HG03280 (cell line): Measurements from ENCODE around the gene ZNF333.
"Not testable (repeated sequence)": the region's sequence is repeated elsewhere in the genome, so short reads cannot be mapped to it uniquely, and the experiment has no call there.

Experiments
- ATAC-seq: cut with Tn5 transposase; IDR thresholded peaks from one replicate; pipeline ENCODE4 v1.9.1; 2021; ENCODE audit warnings: mild to moderate bottlenecking, moderate library complexity; ENCODE audit not compliant: unreplicated experiment

ZNF333 gene

DNA sequence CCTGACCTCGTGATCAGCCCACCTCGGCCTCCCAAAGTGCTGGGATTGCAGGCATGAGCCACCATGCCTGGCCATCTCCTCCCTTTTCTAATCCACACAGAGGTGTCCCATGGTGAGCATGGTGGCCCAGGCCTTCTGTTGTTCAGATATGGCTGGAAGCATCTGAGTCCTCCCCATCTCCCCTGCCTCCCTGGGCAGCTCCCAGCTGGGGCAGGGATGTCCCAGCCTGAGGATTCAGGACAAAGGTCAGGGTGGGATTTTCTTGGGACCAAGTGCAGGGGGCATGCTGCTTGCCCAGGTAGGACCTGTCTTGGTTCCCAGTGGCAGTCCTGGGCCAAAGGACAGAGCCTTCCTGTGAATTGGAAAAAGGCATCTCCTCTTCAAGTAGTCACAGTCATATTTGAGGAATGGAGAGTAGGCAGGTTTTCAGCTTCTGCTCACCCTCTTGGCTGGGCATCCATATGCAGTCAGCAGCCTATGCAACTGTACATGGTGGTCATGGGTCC is 77.7 kb downstream of the ZNF333 start:
- no peak for ATAC-seq

GRCh38 chr19:14768001-14768400 is 78.2 kb downstream of the ZNF333 start:
- ATAC-seq = no peak

DNA sequence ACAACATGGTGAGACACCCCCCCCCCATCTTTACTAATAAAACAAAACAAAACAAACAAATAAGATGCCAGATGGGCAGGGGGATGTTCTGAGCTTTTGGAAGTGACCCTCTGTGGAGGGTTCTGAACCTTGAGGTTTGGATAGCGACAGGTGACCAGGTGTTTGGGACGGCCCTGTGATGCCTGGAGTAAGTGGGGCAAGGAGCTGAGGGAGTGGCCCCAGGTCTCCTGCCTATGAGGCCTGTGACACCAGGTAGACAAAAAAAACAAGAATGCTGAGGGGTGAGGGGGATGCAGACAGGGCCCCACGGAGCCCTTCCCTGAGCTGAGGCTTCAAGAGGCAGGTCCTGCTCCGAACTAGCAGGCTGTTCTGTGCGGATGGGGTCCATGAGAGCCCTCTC is 79.4 kb downstream of the ZNF333 start:
- no peak for ATAC-seq

GRCh38 chr19:14770136-14770535 is 80.3 kb downstream of the ZNF333 start:
- ATAC-seq = no peak

GRCh38 chr19:14770944-14771839 is 81.3 kb downstream of the ZNF333 start:
- ATAC-seq = no peak

DNA sequence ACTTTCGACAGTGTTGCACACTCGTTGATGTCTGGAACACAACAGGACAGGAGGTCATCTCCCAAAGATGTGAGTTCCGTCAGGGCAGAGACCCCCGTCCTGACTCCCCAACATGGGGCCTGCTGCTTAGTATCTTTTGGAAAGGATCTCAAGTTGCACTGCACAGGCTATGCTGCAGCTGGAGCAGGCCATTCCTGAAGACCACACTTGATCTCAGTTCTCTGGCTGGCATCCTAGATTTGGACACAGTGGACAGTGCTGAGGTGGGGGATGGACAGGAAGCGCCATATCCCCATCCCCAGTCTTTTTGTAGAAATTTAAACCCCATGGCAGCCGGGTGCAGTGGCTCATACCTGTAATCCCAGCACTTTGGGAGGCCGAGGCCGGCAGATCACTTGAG is 82.6 kb downstream of the ZNF333 start:
- no peak for ATAC-seq

DNA sequence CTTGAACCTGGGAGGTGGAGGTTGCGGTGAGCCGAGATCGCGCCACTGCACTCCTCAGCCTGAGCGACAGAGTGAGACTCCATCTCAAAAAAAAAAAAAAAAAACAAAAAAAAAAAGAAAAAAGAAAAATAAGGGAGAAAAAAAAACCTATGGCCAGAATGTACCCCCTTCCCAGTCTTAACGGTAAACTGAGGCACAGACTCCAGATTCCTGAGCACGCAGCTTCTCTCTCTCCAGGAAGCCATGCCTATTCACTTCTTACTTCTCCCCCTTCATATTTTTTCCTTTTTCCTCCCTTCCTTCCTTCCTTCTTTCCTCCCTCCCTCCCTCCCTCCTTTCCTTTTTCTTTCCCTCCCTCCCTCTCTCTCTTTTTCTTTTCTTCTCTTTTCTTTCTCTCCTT is 83.1 kb downstream of the ZNF333 start:
- ATAC-seq = no peak

- not testable (repeated sequence) for ATAC-seq
Observed at GRCh38 chr19:14773722-14774121, 83.9 kb downstream of the ZNF333 start.

- ATAC-seq = no peak
Observed at GRCh38 chr19:14774373-14774772, 84.5 kb downstream of the ZNF333 start.

- ATAC-seq = not testable (repeated sequence)
Observed at GRCh38 chr19:14775326-14775725, 85.5 kb downstream of the ZNF333 start.

GRCh38 chr19:14775869-14776586 is 86.2 kb downstream of the ZNF333 start:
- no peak for ATAC-seq

DNA sequence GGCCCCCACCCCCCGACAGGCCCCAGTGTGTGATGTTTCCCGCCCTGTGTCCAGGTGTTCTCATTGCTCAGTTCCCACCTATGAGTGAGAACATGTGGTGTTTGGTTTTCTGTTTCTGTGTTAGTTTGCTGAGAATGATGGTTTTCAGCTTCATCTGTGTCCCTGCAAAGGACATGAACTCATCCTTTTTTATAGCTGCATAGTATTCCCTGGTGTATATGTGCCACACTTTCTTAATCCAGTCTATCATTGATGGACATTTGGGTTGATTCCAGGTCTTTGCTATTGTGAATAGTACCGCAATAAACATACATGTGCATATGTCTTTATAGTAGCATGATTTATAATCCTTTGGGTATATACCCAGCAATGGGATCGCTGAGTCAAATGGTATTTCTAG is 87.8 kb downstream of the ZNF333 start:
- not testable (repeated sequence) for ATAC-seq

DNA sequence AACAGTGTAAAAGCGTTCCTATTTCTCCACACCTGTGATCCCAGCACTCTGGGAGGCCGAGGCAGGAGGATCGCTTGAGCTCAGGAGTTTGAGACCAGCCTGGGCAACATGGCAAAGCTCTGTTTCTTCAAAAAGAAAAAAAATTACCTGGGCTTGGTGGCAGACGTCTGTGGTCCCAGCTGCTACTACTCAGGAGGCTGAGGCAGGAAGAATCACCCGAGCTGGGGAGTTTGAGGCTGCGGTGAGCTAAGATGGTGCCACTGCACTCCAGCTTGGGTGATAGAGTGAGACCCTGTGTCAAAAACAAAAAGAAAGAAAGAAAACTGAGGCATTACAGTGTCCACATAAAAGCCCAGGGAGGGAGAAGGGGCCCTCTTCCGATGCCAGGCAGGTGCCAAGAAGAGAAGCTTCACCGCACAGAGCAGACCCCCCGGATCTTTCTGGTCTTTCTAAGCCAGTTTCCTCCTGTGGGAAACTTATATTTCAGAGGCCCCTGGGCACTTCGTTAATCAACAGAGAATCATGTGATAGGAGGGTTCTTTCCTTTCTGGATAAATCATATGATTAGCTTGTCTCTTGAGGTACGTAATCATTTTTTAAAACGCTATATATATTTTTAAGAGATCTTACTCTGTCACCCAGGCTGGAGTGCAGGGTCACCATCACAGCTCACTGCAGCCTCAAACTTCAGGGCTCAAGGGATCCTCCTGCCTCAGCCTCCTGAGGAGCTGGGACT is 88.4 kb downstream of the ZNF333 start, which contains the start of gene ADGRE2:
Gene ADGRE2 (minus strand): TSS at position 451 of the 736 bp plus-strand sequence. CDS start 1,804 bp downstream, outside the sequence.
- ATAC-seq = not testable (repeated sequence)

DNA sequence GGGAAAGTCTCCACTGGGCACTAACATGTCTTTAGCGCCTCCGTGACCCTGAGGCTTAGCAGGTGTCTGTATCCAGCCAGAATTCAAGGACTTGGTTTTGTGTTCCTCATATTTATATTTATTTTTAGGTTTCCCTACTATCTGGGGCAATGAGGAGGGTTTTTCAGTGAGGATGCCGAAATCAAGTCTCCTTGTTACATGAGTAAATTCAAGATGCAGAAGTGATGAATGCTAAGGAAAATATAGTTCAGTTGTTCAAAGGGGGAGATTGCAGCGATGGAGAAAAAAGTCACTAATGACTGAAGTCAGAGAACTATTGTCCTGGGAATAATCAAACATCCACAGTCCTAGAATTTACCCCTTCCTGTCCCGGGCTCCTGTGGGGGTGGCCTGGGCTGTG is 89.3 kb downstream of the ZNF333 start:
- no peak for ATAC-seq

- not testable (repeated sequence) for ATAC-seq
Observed at GRCh38 chr19:14780622-14781225, 90.9 kb downstream of the ZNF333 start.

- ATAC-seq = not testable (repeated sequence)
Observed at GRCh38 chr19:14781713-14782536, 92.1 kb downstream of the ZNF333 start.

GRCh38 chr19:14782626-14783409 is 93.0 kb downstream of the ZNF333 start:
- no peak for ATAC-seq
